Measurements from ENCODE around the gene TEX14. TPM values are rescaled to one million over a fixed set of nuclear protein-coding genes. Genes with fewer than 3 reads are reported as not detected.

The TEX14 gene
- total RNA-seq, 2 donors from 2014 or later = 0.92 TPM; not detected in 1

DNA sequence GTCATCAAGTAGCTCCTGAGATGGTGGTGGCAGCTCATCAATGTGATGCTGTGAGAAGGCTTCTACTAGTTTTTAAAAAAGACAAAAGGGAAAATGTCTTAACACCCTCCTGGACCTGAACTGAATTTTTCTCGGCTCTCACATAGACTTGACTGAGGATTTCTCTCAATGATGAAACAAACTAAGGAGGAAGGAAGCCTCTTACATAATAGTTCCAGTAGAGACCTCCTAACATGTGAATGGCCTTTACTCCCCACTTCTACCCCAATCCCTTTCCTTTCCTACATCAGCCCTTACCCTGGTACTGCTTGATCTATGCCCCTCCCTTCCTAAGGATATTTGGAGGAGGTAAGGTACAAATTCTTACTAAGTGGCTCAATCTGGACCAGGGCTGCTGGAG is 122.6 kb downstream of the TEX14 start:
- no peaks in the 10 kb centered on the region for H3K4me1 ChIP-seq (ENCODE audit: control insufficient read depth in 1 of 2, low read depth in 2 of 2)
- H3K4me3 ChIP-seq = no peak overlapping the region
- no peak overlapping the region for H3K27ac ChIP-seq
- H3K9me3 ChIP-seq = no peaks in the 10 kb centered on the region
- TF ChIP-seq CTCF (IDR thresholded peaks at IDR 0.05) = no peak
- no peaks in the 10 kb centered on the region for H3K27me3 ChIP-seq (replicated peaks; ENCODE audit: insufficient read depth)
- no peaks in the 10 kb centered on the region for H3K36me3 ChIP-seq
- DNase-seq (ENCODE audit: low spot score) (no peak), ATAC-seq (ENCODE audit: insufficient number of reproducible peaks, low FRiP score, low read depth) (no peak)

- Histone ChIP-seq H3K36me3 (no peaks in the 10 kb centered on the region), H3K4me1 (ENCODE audit: control insufficient read depth in 1 of 2, low read depth in 2 of 2) (no peaks in the 10 kb centered on the region), H3K27me3 (replicated peaks; ENCODE audit: insufficient read depth) (no peaks in the 10 kb centered on the region), H3K9me3 (no peaks in the 10 kb centered on the region), H3K4me3 (no peak overlapping the region), H3K27ac (no peak overlapping the region)
- DNase-seq (ENCODE audit: low spot score) (no peak), ATAC-seq (ENCODE audit: insufficient number of reproducible peaks, low FRiP score, low read depth) (no peak)
- no peak for TF ChIP-seq CTCF (IDR thresholded peaks at IDR 0.05)
Measured at GRCh38 chr17:58568044-58568799, 123.6 kb downstream of the TEX14 start.

DNA sequence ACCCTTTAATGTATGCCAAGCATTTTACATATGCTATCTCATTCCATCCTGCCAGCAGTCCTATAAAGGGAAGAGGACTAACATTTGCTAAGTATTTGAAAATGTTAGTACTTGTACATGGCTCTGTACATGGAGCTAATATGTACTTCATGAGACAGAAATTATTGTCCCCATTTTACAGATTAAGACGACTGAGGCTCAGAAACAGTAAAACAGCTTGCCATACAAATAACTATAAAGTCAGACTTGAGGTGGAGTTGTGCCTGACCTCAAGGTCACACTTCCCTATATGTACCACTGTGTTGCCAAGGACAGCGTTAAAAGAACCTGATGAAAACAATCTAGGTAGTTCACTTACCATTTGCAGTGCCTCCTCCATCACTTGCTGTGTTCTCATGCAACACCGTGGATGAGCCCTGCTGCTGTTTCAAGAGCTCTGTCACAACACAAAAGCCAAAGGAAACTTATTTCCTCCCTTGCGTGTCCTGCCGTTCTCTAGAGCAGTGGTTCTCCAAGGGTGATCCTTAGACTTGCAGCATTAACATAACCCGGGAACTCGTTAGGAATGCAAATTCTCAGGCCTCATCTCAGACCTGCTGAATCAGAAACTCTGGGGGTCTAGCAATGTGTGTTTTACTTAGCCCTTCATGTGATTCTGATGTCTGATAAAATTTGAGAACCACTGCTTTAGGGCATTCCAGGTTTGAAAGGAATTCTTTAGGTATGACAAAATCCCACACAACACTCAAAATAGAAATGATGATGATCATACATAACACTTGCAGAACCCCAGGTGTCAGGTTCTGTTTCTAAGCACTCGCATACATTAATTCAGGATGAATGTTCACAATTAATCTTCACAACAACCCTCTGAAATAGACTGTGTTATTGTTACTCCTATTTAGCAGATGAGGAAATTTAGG is 126.2 kb downstream of the TEX14 start:
- no peak for TF ChIP-seq CTCF (IDR thresholded peaks at IDR 0.05)
- no peaks in the 10 kb centered on the region for H3K36me3 ChIP-seq
- no peaks in the 10 kb centered on the region for H3K27me3 ChIP-seq (replicated peaks; ENCODE audit: insufficient read depth)
- no peak overlapping the region for H3K4me3 ChIP-seq
- DNase-seq (ENCODE audit: low spot score) (no peak), ATAC-seq (ENCODE audit: insufficient number of reproducible peaks, low FRiP score, low read depth) (no peak)
- no peaks in the 10 kb centered on the region for H3K4me1 ChIP-seq (ENCODE audit: control insufficient read depth in 1 of 2, low read depth in 2 of 2)
- no peaks in the 10 kb centered on the region for H3K9me3 ChIP-seq
- no peak overlapping the region for H3K27ac ChIP-seq

- H3K4me1 ChIP-seq (ENCODE audit: control insufficient read depth in 1 of 2, low read depth in 2 of 2) = no peaks in the 10 kb centered on the region
Measured at GRCh38 chr17:58564971-58565370, 126.9 kb downstream of the TEX14 start.

More at GRCh38 chr17:58564971-58565370, 126.9 kb downstream of the TEX14 start:
- ATAC-seq (ENCODE audit: insufficient number of reproducible peaks, low FRiP score, low read depth) (no peak), DNase-seq (ENCODE audit: low spot score) (no peak)
- H3K36me3 ChIP-seq = no peaks in the 10 kb centered on the region
- H3K4me3 ChIP-seq = no peak overlapping the region
- H3K27ac ChIP-seq = no peak overlapping the region
- no peaks in the 10 kb centered on the region for H3K9me3 ChIP-seq
- no peaks in the 10 kb centered on the region for H3K27me3 ChIP-seq (replicated peaks; ENCODE audit: insufficient read depth)
- TF ChIP-seq CTCF (IDR thresholded peaks at IDR 0.05) = no peak

Measured in thoracic aorta (tissue), 2 donors.